NCI-H1105 (cell line): Measurements from ENCODE around the gene STARD13.
A peak's percentile ranks its signal among the peaks of the same experiment; 100 is the strongest.

ENCODE experiments used
- DNase-seq: peaks from one replicate; lab custom pipeline; 2025; lab: John Stamatoyannopoulos, UW

The STARD13 gene

GRCh38 chr13:33081666-33082065, 203.9 kb downstream of the STARD13 start:
- DNase-seq, result no peak

DNA sequence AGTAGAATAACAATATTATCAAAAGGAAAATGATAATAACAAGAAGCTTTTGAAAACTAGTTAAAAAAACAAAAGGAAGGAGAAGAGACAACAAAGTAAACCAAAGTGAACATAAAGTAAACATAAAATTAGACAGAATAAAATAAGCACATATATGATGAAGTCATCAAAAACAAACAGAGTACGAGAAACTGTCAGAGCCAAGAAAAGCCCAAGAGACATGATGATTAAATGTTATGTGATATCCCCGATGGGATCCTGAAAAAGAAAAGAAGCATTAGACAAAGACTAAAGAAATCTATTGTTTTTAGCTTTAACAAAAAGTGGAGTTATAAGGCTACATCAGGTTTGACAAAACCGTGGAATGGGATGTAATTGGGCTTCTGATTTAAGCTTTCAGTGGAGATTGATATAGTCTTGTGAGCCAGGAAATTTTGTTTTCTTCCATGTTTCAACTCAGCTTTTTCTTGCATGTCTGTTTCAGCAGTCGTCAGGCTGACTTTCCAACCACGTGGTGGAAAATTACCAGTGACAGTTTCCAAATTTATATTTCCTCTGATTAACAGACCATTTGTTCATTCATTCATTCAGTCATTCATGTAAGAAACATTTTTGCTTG, 204.5 kb downstream of the STARD13 start:
- no peak for DNase-seq

DNA sequence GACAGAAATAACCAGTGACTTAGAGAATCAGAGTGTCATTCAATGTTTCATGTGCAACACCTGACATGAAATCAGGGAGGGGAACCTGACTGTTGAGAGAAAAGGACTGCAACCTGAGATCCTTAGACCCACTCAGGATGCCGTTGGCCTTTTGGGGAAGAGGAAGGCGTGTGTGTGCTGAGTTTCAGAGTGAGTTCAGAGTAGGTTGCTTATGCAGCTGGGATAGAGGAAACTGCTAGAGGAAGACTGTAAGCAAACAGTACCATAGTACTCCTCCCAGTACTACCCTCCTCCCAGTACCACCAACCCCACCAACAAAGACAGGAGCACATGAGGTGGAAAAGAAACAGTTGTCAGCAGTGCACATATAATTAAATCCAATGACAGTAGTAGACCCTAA, 205.6 kb downstream of the STARD13 start:
- no peak for DNase-seq

- DNase-seq, result no peak
These were observed 207.3 kb downstream of the STARD13 start for GRCh38 chr13:33078263-33078662.

- no peak for DNase-seq
These were observed 209.3 kb downstream of the STARD13 start for GRCh38 chr13:33076001-33076992.

DNA sequence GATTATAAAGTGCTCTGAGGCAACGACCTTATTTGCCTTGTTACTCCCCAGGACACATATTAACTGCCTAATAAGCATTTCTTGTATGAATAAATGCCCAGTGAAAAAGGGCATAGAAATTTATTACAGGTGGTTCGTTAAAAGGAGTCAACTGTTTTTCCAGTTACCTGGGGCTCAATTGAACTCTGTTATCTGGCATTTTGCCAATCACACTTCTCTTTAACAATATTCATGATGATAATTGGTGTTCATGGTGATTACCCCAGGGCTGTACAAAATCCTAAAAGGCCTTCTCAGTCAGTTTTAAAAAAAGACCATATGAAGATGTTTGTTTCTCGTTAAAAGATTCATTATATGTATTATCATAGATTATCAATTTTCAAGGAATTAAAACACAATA, 212.2 kb downstream of the STARD13 start:
- peak; percentile 47 for DNase-seq

GRCh38 chr13:33072759-33073158, 212.8 kb downstream of the STARD13 start:
- DNase-seq, result no peak

- DNase-seq, result no peak
These were observed 213.3 kb downstream of the STARD13 start for GRCh38 chr13:33072282-33072681.

DNA sequence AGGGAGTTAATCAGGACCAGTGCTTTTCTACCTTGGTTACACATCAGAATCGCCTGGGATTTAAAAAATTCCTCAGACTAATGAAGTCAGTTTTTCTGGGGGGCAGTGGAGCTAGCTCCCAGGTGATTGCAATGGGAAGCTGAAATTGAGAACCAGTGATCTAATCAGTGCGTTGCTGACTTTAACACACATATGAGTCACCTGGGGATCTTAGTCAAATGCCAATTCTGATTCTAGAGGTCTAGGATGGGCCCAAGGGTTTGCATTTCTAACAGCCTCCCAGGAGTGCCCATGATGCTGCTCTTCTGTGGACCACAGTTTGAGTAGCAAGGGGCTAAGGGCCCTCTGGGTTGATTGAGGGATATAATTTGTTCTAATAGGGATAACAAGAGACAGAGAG, 214.8 kb downstream of the STARD13 start:
- DNase-seq, result no peak

- no peak for DNase-seq
These were observed 216.2 kb downstream of the STARD13 start for GRCh38 chr13:33069365-33069764.

DNA sequence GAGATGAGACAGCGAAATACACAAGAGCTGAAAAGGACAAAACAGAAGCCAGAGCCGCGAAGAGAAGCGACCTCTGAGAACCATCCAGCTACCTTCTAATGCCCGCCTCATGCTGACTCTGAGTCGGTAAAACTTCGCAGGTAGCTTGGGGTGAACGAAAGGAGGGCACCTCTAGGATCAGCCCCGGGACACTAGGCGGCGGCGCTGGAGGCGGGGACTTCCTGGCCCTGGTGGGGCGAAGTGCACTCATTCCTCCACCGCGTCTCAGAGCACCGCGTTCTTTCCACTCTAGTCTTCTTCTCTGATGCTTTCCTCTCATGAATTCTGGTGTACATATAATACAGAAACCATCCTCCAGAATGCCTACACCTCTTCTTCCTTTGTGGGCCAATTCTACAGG, 219.2 kb downstream of the STARD13 start:
- no peak for DNase-seq

DNA sequence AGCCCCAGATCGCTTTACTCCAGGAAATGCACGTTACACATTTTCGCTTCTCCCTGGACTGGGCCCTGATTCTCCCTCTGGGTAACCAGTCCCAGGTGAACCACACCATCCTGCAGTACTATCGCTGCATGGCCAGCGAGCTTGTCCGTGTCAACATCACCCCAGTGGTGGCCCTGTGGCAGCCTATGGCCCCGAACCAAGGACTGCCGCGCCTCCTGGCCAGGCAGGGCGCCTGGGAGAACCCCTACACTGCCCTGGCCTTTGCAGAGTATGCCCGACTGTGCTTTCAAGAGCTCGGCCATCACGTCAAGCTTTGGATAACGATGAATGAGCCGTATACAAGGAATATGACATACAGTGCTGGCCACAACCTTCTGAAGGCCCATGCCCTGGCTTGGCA, 224.7 kb downstream of the STARD13 start:
- DNase-seq, result no peak

- no peak for DNase-seq
These were observed 226.7 kb downstream of the STARD13 start for GRCh38 chr13:33058776-33059327.

DNA sequence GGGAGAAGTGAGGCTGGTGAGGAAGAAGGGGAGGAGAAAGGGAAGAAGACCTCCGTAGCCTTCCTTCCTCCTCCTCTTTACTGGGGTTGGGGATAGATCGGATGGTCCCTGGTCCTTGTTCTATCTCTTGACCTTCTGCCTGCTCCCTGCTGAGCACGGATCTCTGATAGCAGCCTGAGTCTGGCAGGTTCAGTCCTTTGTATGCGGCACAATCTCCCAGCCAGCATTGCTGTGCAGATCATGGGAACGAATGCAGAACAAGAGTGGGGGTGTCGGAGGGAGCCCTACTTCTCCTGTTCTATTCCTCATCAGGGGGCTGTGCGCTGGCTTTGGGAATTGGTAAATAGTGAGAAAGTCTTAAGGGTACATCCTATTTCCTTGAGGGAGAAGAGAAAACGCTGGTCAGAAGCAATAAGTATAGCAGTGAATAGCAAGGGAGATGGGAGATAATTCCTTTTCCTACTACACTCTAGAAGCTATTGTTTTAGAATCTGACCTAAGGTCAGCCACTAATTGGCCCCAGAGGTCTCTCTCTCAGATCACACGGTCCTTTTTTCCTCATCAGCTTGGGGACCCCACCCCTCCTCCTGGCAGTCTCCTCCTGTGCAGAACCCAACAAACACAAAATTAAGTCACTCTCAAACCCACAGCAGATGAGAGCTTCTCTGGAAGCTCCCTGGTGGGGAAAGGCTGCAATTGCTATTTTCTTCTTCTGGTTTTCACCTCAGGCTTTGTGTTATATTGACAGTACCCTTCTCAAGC, 228.4 kb downstream of the STARD13 start:
- DNase-seq, result no peak

DNA sequence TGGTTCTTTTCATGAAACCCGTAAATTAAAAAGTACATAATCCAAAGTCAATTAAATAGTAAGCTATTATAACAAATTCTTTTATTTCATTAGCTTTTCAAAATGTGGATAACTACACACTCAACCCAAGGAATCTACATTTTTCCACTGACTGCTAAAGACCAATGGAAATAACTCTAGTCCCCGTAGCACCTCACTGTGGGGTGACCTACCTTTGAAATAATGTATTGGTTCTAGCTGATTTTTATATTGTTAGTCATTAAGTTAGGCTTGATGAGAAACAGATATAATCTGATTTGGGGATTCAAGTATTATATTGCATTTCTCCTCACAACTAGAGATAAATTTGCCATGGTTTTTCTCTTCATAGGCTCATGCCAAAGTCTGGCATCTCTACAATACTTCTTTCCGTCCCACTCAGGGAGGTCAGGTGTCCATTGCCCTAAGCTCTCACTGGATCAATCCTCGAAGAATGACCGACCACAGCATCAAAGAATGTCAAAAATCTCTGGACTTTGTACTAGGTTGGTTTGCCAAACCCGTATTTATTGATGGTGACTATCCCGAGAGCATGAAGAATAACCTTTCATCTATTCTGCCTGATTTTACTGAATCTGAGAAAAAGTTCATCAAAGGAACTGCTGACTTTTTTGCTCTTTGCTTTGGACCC, 232.0 kb downstream of the STARD13 start:
- no peak for DNase-seq
